GM21619 (cell line): Measurements from ENCODE around the gene TAP2.

ENCODE experiments used
- ATAC-seq: cut with Tn5 transposase; IDR thresholded peaks from one replicate; pipeline ENCODE4 v1.9.1; 2021; ENCODE audit not compliant: unreplicated experiment

TAP2 gene

GRCh38 chr6:32854376-32855178 is 16.0 kb upstream of the TAP2 start:
- ATAC-seq: peak; percentile 9

GRCh38 chr6:32853541-32854375 is 15.2 kb upstream of the TAP2 start, which contains the start of the genes PSMB9 and TAP1:
Gene PSMB9, plus strand, starts transcription at chr6:32854192. Its CDS starts 38 bp downstream, at chr6:32854230.
Gene TAP1, minus strand, starts transcription at chr6:32853704. Its CDS starts 68 bp downstream, at chr6:32853636.
- ATAC-seq: peak; percentile 69

GRCh38 chr6:32852844-32853540 is 14.5 kb upstream of the TAP2 start:
- peak; percentile 26 for ATAC-seq

- ATAC-seq: no peak
Measured at GRCh38 chr6:32852018-32852843, 13.7 kb upstream of the TAP2 start.

GRCh38 chr6:32851025-32851424 is 12.5 kb upstream of the TAP2 start:
- no peak for ATAC-seq

- no peak for ATAC-seq
Measured at GRCh38 chr6:32849126-32849525, 10.6 kb upstream of the TAP2 start.

GRCh38 chr6:32847795-32848194 is 9.3 kb upstream of the TAP2 start:
- no peak for ATAC-seq

- ATAC-seq: no peak
Measured at GRCh38 chr6:32847004-32847403, 8.5 kb upstream of the TAP2 start.

- ATAC-seq: no peak
Measured at GRCh38 chr6:32845384-32845884, 6.9 kb upstream of the TAP2 start.

GRCh38 chr6:32844839-32845383 is 6.4 kb upstream of the TAP2 start:
- no peak for ATAC-seq

- peak; percentile 59 for ATAC-seq
Measured at GRCh38 chr6:32843979-32844838, 5.7 kb upstream of the TAP2 start, which contains the start of gene PSMB8. Gene PSMB8, minus strand, starts transcription at chr6:32844047. Its CDS starts 51 bp downstream, at chr6:32843996.

GRCh38 chr6:32843331-32843978 is 4.9 kb upstream of the TAP2 start:
- ATAC-seq: no peak

GRCh38 chr6:32842690-32843089 is 4.2 kb upstream of the TAP2 start:
- ATAC-seq: no peak

GRCh38 chr6:32842021-32842650 is 3.6 kb upstream of the TAP2 start:
- ATAC-seq: no peak

- ATAC-seq: no peak
Measured at GRCh38 chr6:32840604-32841246, 2.2 kb upstream of the TAP2 start.

GRCh38 chr6:32839356-32839755 is 817 bp upstream of the TAP2 start:
- ATAC-seq: no peak

- ATAC-seq: no peak
Measured at GRCh38 chr6:32837651-32838113, 857 bp downstream of the TAP2 start.
